Measurements from ENCODE around the gene VAV2.

DNA sequence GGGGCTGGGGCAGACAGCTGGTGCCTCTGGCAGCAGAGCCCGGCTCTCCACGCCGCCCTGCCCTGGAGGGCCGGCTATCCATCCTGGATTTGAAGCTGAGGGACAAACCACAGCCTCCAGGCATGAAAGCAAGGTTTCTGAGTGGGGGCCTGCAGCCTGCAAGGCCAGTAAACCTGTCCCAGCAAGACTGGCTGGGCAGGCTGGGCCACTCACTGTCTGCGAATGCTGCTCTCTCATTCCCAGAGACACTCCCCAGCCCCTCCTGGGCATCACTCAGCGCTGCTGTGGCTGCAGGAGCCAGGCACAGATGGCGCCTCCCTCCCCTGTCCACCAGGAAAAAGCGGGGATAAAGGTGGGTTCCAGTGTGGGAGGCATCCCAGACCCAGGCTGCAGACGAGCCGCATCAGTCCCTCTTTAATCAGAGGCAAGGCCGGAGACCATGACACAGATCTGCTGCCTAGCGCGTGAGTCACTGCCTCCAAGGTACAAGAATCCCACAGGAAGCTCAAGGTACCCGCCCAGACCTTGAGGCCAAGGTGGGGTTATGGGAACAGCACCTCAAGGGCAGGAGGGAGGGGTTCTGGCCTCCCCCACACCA lies 118.0 kb downstream of the VAV2 start:
- TF ChIP-seq, protein P1, sequence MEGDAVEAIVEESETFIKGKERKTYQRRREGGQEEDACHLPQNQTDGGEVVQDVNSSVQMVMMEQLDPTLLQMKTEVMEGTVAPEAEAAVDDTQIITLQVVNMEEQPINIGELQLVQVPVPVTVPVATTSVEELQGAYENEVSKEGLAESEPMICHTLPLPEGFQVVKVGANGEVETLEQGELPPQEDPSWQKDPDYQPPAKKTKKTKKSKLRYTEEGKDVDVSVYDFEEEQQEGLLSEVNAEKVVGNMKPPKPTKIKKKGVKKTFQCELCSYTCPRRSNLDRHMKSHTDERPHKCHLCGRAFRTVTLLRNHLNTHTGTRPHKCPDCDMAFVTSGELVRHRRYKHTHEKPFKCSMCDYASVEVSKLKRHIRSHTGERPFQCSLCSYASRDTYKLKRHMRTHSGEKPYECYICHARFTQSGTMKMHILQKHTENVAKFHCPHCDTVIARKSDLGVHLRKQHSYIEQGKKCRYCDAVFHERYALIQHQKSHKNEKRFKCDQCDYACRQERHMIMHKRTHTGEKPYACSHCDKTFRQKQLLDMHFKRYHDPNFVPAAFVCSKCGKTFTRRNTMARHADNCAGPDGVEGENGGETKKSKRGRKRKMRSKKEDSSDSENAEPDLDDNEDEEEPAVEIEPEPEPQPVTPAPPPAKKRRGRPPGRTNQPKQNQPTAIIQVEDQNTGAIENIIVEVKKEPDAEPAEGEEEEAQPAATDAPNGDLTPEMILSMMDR (IDR thresholded peaks at IDR 0.05; ENCODE audit: low read depth, low read length, missing input control), result no peak
- TF ChIP-seq TAF1 (conservative IDR thresholded peaks at IDR 0.05) (no peak), EGR1 (IDR thresholded peaks at IDR 0.05; ENCODE audit: low read depth in 2 of 2) (no peak), RAD21 (IDR thresholded peaks at IDR 0.05) (no peak), HNF4G (IDR thresholded peaks at IDR 0.05) (no peak), REST (IDR thresholded peaks at IDR 0.05) (no peak), SP1 (IDR thresholded peaks at IDR 0.05) (no peak), GABPA (IDR thresholded peaks at IDR 0.05 in 1 of 2, conservative IDR thresholded peaks at IDR 0.05 in 1 of 2) (no peak), JUND (IDR thresholded peaks at IDR 0.05) (no peak), ZBTB33 (IDR thresholded peaks at IDR 0.05) (no peak), YY1 (IDR thresholded peaks at IDR 0.05) (no peak), MAX (IDR thresholded peaks at IDR 0.05) (no peak), FOXA1 (IDR thresholded peaks at IDR 0.05) (no peak), ATF3 (IDR thresholded peaks at IDR 0.05) (no peak)
